Ammon's horn (tissue), 1 donor: ENCODE measurements around the gene RUNX1.
A peak's percentile ranks its signal among the peaks of the same experiment; 100 is the strongest.

Experiments
- DNase-seq: peaks from one replicate; pipeline ENCODE4 v3.0.0-alpha.2; 2016; ENCODE audit warnings: low spot score

Gene RUNX1

GRCh38 chr21:34782506-34783360 is 266.4 kb downstream of the RUNX1 start:
- DNase-seq, result peak; percentile 61

- DNase-seq, result no peak
Observed at GRCh38 chr21:34781526-34781925, 267.6 kb downstream of the RUNX1 start.

- no peak for DNase-seq
Observed at GRCh38 chr21:34779860-34780259, 269.2 kb downstream of the RUNX1 start.

GRCh38 chr21:34775793-34776192 is 273.3 kb downstream of the RUNX1 start:
- DNase-seq, result no peak

GRCh38 chr21:34774750-34775149 is 274.4 kb downstream of the RUNX1 start:
- DNase-seq, result no peak

- no peak for DNase-seq
Observed at GRCh38 chr21:34771512-34772028, 277.5 kb downstream of the RUNX1 start.

GRCh38 chr21:34770576-34770975 is 278.5 kb downstream of the RUNX1 start:
- DNase-seq, result no peak

- DNase-seq, result no peak
Observed at GRCh38 chr21:34768326-34768725, 280.8 kb downstream of the RUNX1 start.

GRCh38 chr21:34766862-34767261 is 282.2 kb downstream of the RUNX1 start:
- no peak for DNase-seq

GRCh38 chr21:34765619-34766018 is 283.5 kb downstream of the RUNX1 start:
- DNase-seq, result no peak

- no peak for DNase-seq
Observed at GRCh38 chr21:34764715-34765284, 284.3 kb downstream of the RUNX1 start.

GRCh38 chr21:34762786-34763185 is 286.3 kb downstream of the RUNX1 start:
- DNase-seq, result no peak

GRCh38 chr21:34761758-34762330 is 287.3 kb downstream of the RUNX1 start:
- no peak for DNase-seq

GRCh38 chr21:34754690-34755647 is 294.1 kb downstream of the RUNX1 start:
- DNase-seq, result no peak

GRCh38 chr21:34748862-34749261 is 300.2 kb downstream of the RUNX1 start:
- no peak for DNase-seq

GRCh38 chr21:34745557-34746255 is 303.4 kb downstream of the RUNX1 start:
- peak; percentile 74 for DNase-seq

GRCh38 chr21:34744801-34745200 is 304.3 kb downstream of the RUNX1 start:
- DNase-seq, result no peak

GRCh38 chr21:34743831-34744230 is 305.3 kb downstream of the RUNX1 start:
- no peak for DNase-seq

- no peak for DNase-seq
Observed at GRCh38 chr21:34743285-34743684, 305.8 kb downstream of the RUNX1 start.

GRCh38 chr21:34740198-34740597 is 308.9 kb downstream of the RUNX1 start:
- no peak for DNase-seq
